Erythroblast (primary cell): ENCODE measurements around the gene TNIK.

ENCODE experiments used
- GATA1 ChIP-seq: IDR thresholded peaks from 2 replicates; pipeline ENCODE4 v1.6.1; 2011; ENCODE audit warnings: low read depth, mild to moderate bottlenecking, control low read depth, low read length, moderate library complexity
- POLR2A ChIP-seq: IDR thresholded peaks from 2 replicates; pipeline ENCODE4 v1.6.1; 2011; ENCODE audit warnings: mild to moderate bottlenecking, low read length

DNA sequence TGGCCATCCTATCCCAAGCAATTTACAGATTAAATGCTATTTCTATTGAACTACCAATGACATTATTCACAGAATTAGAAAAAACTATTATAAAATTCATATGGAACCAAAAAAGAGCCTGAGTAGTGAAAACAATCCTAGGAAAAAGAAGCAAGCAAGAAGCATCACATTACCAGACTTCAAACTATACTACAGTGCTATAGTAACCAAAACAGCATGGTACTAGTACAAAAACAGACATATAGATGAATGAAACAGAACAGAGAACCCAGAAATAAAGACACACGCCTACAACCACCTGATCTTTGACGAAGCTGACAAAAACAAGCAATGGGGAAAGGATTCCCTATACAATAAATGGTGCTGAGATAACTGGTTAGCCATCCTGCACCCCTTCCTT is 152.2 kb downstream of the TNIK start:
- TF ChIP-seq POLR2A, result no peak
- no peak for TF ChIP-seq GATA1
